Panc1 (cell line): Measurements from ENCODE around the gene ZNF672.

ENCODE experiments used
- SIN3A ChIP-seq: IDR thresholded peaks from 2 replicates; pipeline ENCODE4 v1.6.1; 2012; ENCODE audit warnings: low read depth, mild to moderate bottlenecking, low read length, moderate library complexity, borderline replicate concordance; ENCODE audit not compliant: insufficient read depth
- TF ChIP-seq, protein P1 (sequence below): fragments of 450-650 bp; IDR thresholded peaks from 2 replicates; pipeline ENCODE4 v1.5.1; 2017; ENCODE audit warnings: mild to moderate bottlenecking

- TF ChIP-seq, protein P1, sequence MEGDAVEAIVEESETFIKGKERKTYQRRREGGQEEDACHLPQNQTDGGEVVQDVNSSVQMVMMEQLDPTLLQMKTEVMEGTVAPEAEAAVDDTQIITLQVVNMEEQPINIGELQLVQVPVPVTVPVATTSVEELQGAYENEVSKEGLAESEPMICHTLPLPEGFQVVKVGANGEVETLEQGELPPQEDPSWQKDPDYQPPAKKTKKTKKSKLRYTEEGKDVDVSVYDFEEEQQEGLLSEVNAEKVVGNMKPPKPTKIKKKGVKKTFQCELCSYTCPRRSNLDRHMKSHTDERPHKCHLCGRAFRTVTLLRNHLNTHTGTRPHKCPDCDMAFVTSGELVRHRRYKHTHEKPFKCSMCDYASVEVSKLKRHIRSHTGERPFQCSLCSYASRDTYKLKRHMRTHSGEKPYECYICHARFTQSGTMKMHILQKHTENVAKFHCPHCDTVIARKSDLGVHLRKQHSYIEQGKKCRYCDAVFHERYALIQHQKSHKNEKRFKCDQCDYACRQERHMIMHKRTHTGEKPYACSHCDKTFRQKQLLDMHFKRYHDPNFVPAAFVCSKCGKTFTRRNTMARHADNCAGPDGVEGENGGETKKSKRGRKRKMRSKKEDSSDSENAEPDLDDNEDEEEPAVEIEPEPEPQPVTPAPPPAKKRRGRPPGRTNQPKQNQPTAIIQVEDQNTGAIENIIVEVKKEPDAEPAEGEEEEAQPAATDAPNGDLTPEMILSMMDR: no peak
- TF ChIP-seq SIN3A: no peak
These were observed 36.0 kb downstream of the ZNF672 start for GRCh38 chr1:248873993-248874533.
